Caco-2 (cell line): Measurements from ENCODE around the gene TMLHE. TPM values are rescaled to one million over a fixed set of nuclear protein-coding genes. Genes with fewer than 3 reads are reported as not detected.

ENCODE experiments used
- BruUV-seq: library from RNA; stranded (reverse); fragments of 400-500 nt; replicated peaks from 2 replicates; lab custom pipeline; 2021; lab: Mats Ljungman, UMichigan
- CTCF ChIA-PET: fragments of 300-600 bp; sonication (Branson Sonifier 250); formaldehyde crosslinking; loops from one replicate; lab custom pipeline; 2022; ENCODE audit warnings: antibody characterized with exemption; lab: Charles Lee
- POLR2A ChIA-PET: fragments of 300-600 bp; sonication (Branson Sonifier 250); formaldehyde crosslinking; loops from one replicate; lab custom pipeline; 2022; ENCODE audit warnings: antibody characterized with exemption; lab: Charles Lee
- DNase-seq, 2 experiments: peaks; one replicate each; pipeline versions ENCODE4 v3.0.0 to v3.0.0-alpha.2; 2020 to 2022
- H3K27me3 ChIP-seq: replicated peaks from 2 replicates; pipeline ENCODE4 v1.6.0; 2011; ENCODE audit warnings: low read length; ENCODE audit not compliant: control insufficient read depth, insufficient read depth
- H3K36me3 ChIP-seq: 2 replicates; pipeline ENCODE4 v1.5.1; 2011; ENCODE audit warnings: low read length; ENCODE audit not compliant: control insufficient read depth, insufficient read depth
- H3K4me1 ChIP-seq: fragments of 250-450 bp; sonication (Bioruptor Pico); 2 replicates; pipeline ENCODE4 v1.5.1; 2020; ENCODE audit warnings: mild to moderate bottlenecking
- H3K4me3 ChIP-seq: 2 replicates; pipeline ENCODE4 v1.5.1; 2011; ENCODE audit warnings: low read depth, mild to moderate bottlenecking, control low read depth, low read length
- H3K9me3 ChIP-seq: fragments of 250-450 bp; sonication (Bioruptor Pico); 2 replicates; pipeline ENCODE4 v1.5.1; 2020; ENCODE audit warnings: mild to moderate bottlenecking, moderate library complexity
- H3K27ac Mint-ChIP-seq: one replicate; pipeline ENCODE4 v1.8.0; 2022; ENCODE audit warnings: mixed read lengths; ENCODE audit not compliant: unreplicated experiment
- H3K27me3 Mint-ChIP-seq: one replicate; pipeline ENCODE4 v1.8.0; 2022; ENCODE audit warnings: mixed read lengths; ENCODE audit not compliant: insufficient read depth, unreplicated experiment
- H3K36me3 Mint-ChIP-seq: one replicate; pipeline ENCODE4 v1.8.0; 2022; ENCODE audit warnings: mild to moderate bottlenecking, mixed read lengths; ENCODE audit not compliant: insufficient read depth, unreplicated experiment
- H3K4me1 Mint-ChIP-seq: one replicate; pipeline ENCODE4 v1.8.0; 2022; ENCODE audit warnings: low read depth, mixed read lengths; ENCODE audit not compliant: unreplicated experiment
- H3K4me3 Mint-ChIP-seq: one replicate; pipeline ENCODE4 v1.8.0; 2022; ENCODE audit warnings: mild to moderate bottlenecking, moderate library complexity, mixed read lengths; ENCODE audit not compliant: unreplicated experiment
- H3K9me3 Mint-ChIP-seq: one replicate; pipeline ENCODE4 v1.8.0; 2022; ENCODE audit warnings: mixed read lengths; ENCODE audit not compliant: unreplicated experiment
- intact Hi-C: fragments of 100-400 bp; cut with micrococcal nuclease; formaldehyde crosslinking; loops from one replicate; pipeline ENCODE4 v1.10.0; 2022; ENCODE audit not compliant: unreplicated experiment
- total RNA-seq: library from RNA; stranded (reverse); gene quantifications from 2 replicates; pipeline ENCODE4 v1.2.3, GENCODE V29; 2022
- TF ChIP-seq, protein P1 (sequence below), 2 experiments: fragments of 200-600 bp in 1 of 2; IDR thresholded peaks; 1 replicate in 1 of 2; 2 replicates in 1 of 2; pipeline versions ENCODE4 v1.5.1 to v1.8.0; 2011 to 2022; ENCODE audit warnings: antibody characterized with exemption in 1 of 2, control low read depth in 1 of 2, inconsistent platforms in 1 of 2, low read depth in 1 of 2, low read length in 1 of 2, mild to moderate bottlenecking in 1 of 2, moderate library complexity in 1 of 2; ENCODE audit not compliant: insufficient read depth in 1 of 2, severe bottlenecking in 1 of 2, unreplicated experiment in 1 of 2

Gene TMLHE
- total RNA-seq, 1 experiment from 2014 or later: 14.0 TPM

DNA sequence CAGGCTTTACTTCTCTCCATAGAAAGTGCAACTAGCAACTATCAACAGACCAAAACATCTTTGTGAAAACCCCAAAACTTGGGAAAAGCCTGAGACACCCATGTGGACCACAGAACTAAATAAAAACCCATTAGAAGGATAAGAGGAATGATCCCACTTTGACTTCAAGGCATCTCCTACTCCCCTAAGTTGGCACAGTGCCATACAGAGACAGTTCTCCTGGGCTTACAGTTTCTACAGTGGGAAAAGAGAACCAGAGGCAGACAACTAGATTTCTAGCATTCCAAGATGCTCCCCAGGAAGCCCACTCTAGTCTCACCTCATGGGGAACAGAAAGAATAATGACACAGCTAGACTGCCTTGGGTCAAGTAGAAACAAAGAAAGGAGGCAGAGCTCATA is 20.4 kb downstream of the TMLHE start:
- Histone ChIP-seq H3K4me1 (no peaks in the 10 kb centered on the region), H3K9me3 (no peaks in the 10 kb centered on the region), H3K27me3 (no peaks in the 10 kb centered on the region), H3K36me3 (no peaks in the 10 kb centered on the region), H3K4me3 (no peak overlapping the region)
- Mint-ChIP-seq H3K27ac (no peak overlapping the region), H3K27me3 (no peaks in the 10 kb centered on the region), H3K9me3 (peaks cover 10% of the 10 kb centered on the region), H3K4me1 (no peaks in the 10 kb centered on the region), H3K4me3 (no peak overlapping the region), H3K36me3 (no peaks in the 10 kb centered on the region)
- no TSS peak for BruUV-seq
- TF ChIP-seq, protein P1, sequence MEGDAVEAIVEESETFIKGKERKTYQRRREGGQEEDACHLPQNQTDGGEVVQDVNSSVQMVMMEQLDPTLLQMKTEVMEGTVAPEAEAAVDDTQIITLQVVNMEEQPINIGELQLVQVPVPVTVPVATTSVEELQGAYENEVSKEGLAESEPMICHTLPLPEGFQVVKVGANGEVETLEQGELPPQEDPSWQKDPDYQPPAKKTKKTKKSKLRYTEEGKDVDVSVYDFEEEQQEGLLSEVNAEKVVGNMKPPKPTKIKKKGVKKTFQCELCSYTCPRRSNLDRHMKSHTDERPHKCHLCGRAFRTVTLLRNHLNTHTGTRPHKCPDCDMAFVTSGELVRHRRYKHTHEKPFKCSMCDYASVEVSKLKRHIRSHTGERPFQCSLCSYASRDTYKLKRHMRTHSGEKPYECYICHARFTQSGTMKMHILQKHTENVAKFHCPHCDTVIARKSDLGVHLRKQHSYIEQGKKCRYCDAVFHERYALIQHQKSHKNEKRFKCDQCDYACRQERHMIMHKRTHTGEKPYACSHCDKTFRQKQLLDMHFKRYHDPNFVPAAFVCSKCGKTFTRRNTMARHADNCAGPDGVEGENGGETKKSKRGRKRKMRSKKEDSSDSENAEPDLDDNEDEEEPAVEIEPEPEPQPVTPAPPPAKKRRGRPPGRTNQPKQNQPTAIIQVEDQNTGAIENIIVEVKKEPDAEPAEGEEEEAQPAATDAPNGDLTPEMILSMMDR (IDR thresholded peaks at IDR 0.05; ENCODE audit: insufficient read depth in 1 of 2, low read depth in 1 of 2, low read length in 1 of 2, severe bottlenecking in 1 of 2, unreplicated experiment in 1 of 2): no peak
- CTCF ChIA-PET: no interaction called here
- no peak for DNase-seq
- POLR2A ChIA-PET: no interaction called here
- intact Hi-C loops: no loop called here

DNA sequence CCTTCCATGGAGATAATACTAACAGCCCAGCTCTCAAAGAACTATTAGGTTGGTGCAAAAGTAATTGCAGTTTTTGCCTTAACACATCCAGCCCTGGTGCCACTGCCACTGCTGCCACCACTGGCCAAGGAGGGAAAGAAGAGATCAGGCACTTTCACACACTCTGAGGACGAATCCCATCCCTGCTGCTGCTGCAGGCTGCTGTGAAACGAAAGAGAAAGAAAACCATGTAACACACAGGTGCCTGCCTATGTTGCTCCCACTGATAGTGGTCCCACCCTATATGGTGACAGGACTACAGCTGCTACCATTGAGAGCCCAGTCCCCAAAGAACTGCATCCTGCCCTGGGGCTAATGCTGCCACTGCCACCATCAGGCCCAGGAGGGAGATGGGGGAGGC is 35.1 kb downstream of the TMLHE start:
- no peak for DNase-seq
- Mint-ChIP-seq H3K36me3 (no peaks in the 10 kb centered on the region), H3K27ac (no peak overlapping the region), H3K4me1 (no peaks in the 10 kb centered on the region), H3K4me3 (no peak overlapping the region), H3K27me3 (no peaks in the 10 kb centered on the region), H3K9me3 (no peaks in the 10 kb centered on the region)
- CTCF ChIA-PET: no interaction called here
- POLR2A ChIA-PET: no interaction called here
- Histone ChIP-seq H3K4me3 (no peak overlapping the region), H3K36me3 (no peaks in the 10 kb centered on the region), H3K9me3 (no peaks in the 10 kb centered on the region), H3K27me3 (no peaks in the 10 kb centered on the region), H3K4me1 (no peaks in the 10 kb centered on the region)
- BruUV-seq: no TSS peak
- intact Hi-C loops: no loop called here
- TF ChIP-seq, protein P1 (IDR thresholded peaks at IDR 0.05; ENCODE audit: insufficient read depth in 1 of 2, low read depth in 1 of 2, low read length in 1 of 2, severe bottlenecking in 1 of 2, unreplicated experiment in 1 of 2): no peak

DNA sequence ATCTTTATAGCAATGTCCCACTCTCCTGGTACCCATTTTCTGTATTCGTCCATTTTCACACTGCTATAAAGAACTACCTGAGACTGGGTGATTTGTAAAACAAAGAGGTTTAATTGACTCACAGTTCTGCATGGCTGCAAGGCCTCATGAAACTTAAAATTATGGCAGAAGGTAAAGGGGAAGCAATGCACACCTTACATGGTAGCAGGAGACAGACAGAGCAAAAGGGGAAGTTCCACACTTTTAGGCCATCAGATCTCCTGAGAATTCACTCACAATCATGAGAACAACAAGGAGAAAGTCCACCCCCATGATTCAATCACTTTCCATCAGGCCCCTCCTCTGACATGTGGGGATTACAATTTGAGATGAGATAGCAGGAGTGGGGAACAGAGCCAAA is 49.7 kb downstream of the TMLHE start:
- H3K4me1 Mint-ChIP-seq: no peaks in the 10 kb centered on the region
- TF ChIP-seq, protein P1 (IDR thresholded peaks at IDR 0.05; ENCODE audit: insufficient read depth in 1 of 2, low read depth in 1 of 2, low read length in 1 of 2, severe bottlenecking in 1 of 2, unreplicated experiment in 1 of 2): no peak
- no peak overlapping the region for H3K4me3 Mint-ChIP-seq
- no peak overlapping the region for H3K27ac Mint-ChIP-seq
- ChIA-PET CTCF (no interaction called here), POLR2A (no interaction called here)
- no peak for DNase-seq
- no peaks in the 10 kb centered on the region for H3K36me3 Mint-ChIP-seq
- H3K9me3 Mint-ChIP-seq: peaks cover 7% of the 10 kb centered on the region
- Histone ChIP-seq H3K27me3 (no peaks in the 10 kb centered on the region), H3K36me3 (no peaks in the 10 kb centered on the region), H3K9me3 (no peaks in the 10 kb centered on the region), H3K4me1 (no peaks in the 10 kb centered on the region), H3K4me3 (no peak overlapping the region)
- H3K27me3 Mint-ChIP-seq: no peaks in the 10 kb centered on the region
- intact Hi-C loops: no loop called here
- BruUV-seq: no TSS peak
